K562 (cell line): ENCODE measurements around the gene PTGIR. TPM values are rescaled to one million over a fixed set of nuclear protein-coding genes. Genes with fewer than 3 reads are reported as not detected.

Experiments used
- BMI1 ChIP-seq: fragments of 150-350 bp; IDR thresholded peaks from 2 replicates; pipeline ENCODE4 v1.6.1; 2014; ENCODE audit warnings: low read length
- GABPB2 ChIP-seq: fragments of 250-450 bp; sonication (Bioruptor Pico); conservative IDR thresholded peaks from 2 replicates; pipeline ENCODE4 v1.5.1; 2021; ENCODE audit warnings: mild to moderate bottlenecking
- KDM5B ChIP-seq: fragments of 200-600 bp; sonication (generic); IDR thresholded peaks from 2 replicates; pipeline ENCODE4 v1.6.1; 2012; ENCODE audit warnings: low read depth, mild to moderate bottlenecking, moderate library complexity, low read length, control low read depth, inconsistent platforms; ENCODE audit not compliant: insufficient replicate concordance
- MIER1 ChIP-seq: fragments of 450-650 bp; IDR thresholded peaks from 2 replicates; pipeline ENCODE4 v1.6.1; 2016; ENCODE audit warnings: antibody characterized with exemption, mild to moderate bottlenecking, low read depth
- PRMT5 ChIP-seq: sonication (generic); formaldehyde crosslinking; IDR thresholded peaks from 2 replicates; pipeline ENCODE4 v1.5.0; 2020; ENCODE audit warnings: missing genetic modification reagents
- SMARCE1 ChIP-seq: fragments of 450-650 bp; IDR thresholded peaks from 2 replicates; pipeline ENCODE4 v1.7.1; 2016; ENCODE audit warnings: mild to moderate bottlenecking
- STAT5B ChIP-seq: fragments of 250-450 bp; sonication (Bioruptor Pico); IDR thresholded peaks from 2 replicates; pipeline ENCODE4 v1.8.0; 2021; ENCODE audit warnings: mild to moderate bottlenecking, inconsistent platforms
- TAF1 ChIP-seq: IDR thresholded peaks from 2 replicates; pipeline ENCODE4 v1.6.1; 2011; ENCODE audit warnings: mild to moderate bottlenecking, low read length, moderate library complexity; ENCODE audit not compliant: insufficient read depth, control insufficient read depth, severe bottlenecking; ENCODE audit errors: extremely low read depth
- ZSCAN32 ChIP-seq: fragments of 450-650 bp; formaldehyde crosslinking; IDR thresholded peaks from 2 replicates; pipeline ENCODE4 v1.4.0; 2020; ENCODE audit warnings: mild to moderate bottlenecking, moderate library complexity
- polyA plus RNA-seq, 8 experiments: library from polyadenylated mRNA; depleted of rRNA in 4 of 8; stranded (reverse) in 5 of 8; unstranded in 3 of 8; fragments of >200 nt; fragmentation: Nextera tagmentation in 2 of 8; fragmentation: Illumina TruSeq in 1 of 8; extraction: Ambion mirVana in 2 of 8; extraction: Trizol in 1 of 8; gene quantifications; 2 replicates each; pipeline versions ENCODE4 v1.2.1 to v1.2.3, GENCODE V29; 2011 to 2014; ENCODE audit warnings: inconsistent platforms in 1 of 8, missing spikeins in 1 of 8
- total RNA-seq, 7 experiments: library from RNA; depleted of rRNA in 6 of 7; stranded (reverse); fragments of >200 nt in 6 of 7; fragmentation: Illumina TruSeq in 2 of 7; extraction: Trizol in 2 of 7; gene quantifications; 2 replicates each; pipeline versions ENCODE4 v1.2.1 to v1.2.3, GENCODE V29; 2011 to 2021; ENCODE audit warnings: low replicate concordance in 1 of 7
- TF ChIP-seq, protein P1 (sequence below), 2 experiments: fragments of 450-650 bp; formaldehyde crosslinking in 1 of 2; IDR thresholded peaks; 2 replicates each; pipeline versions ENCODE4 v1.4.0 to v1.6.1; 2014 to 2020; ENCODE audit warnings: mild to moderate bottlenecking in 2 of 2, borderline replicate concordance in 1 of 2, low read depth in 1 of 2
- TF ChIP-seq, protein P2 (sequence below): fragments of 450-650 bp; IDR thresholded peaks from 2 replicates; pipeline ENCODE4 v1.6.1; 2016; ENCODE audit warnings: antibody characterized with exemption
- TF ChIP-seq, protein P3 (sequence below): fragments of 450-650 bp; formaldehyde crosslinking; IDR thresholded peaks from 2 replicates; pipeline ENCODE4 v1.4.0; 2022; ENCODE audit warnings: missing genetic modification characterization
- TF ChIP-seq, protein P4 (sequence below): fragments of 450-650 bp; IDR thresholded peaks from 2 replicates; pipeline ENCODE4 v1.6.1; 2018; ENCODE audit not compliant: partially characterized antibody

The PTGIR gene
- total and polyA plus RNA-seq, 9 of the 15 experiments (the other 6 are each of a cell fraction or from before 2014, with no cell fraction given) = 0.11 to 3.4 (median 1.1) TPM; not detected in 1

DNA sequence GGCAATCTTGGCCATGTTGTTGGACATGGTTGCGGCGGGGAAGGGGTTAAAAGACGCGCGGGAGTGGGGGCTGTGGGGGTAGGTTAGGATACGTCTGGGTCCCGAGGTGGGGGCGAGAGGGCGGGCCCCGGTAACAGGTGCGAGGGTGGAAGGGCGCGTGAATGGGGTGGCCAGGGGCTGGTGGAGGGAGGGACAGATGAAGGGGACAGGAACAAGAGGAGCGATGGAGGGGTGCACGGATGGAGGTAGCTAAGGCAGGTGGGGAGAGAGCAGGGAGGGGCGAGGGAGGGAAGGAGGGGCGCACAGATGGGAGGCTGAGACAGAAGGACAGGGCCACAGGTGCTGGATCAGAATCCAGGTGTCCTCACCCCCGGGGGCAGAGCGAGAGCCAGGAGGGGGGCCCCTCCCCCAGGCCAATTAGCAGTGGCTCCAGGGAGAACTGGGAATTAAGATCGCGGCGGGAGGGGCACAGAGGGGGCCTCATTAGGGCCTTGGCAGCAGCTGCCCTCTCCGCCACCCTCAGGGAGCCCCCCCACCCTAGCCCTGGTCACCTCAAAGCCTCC lies 9.8 kb upstream of the PTGIR start (continued):
- TF ChIP-seq, protein P1, sequence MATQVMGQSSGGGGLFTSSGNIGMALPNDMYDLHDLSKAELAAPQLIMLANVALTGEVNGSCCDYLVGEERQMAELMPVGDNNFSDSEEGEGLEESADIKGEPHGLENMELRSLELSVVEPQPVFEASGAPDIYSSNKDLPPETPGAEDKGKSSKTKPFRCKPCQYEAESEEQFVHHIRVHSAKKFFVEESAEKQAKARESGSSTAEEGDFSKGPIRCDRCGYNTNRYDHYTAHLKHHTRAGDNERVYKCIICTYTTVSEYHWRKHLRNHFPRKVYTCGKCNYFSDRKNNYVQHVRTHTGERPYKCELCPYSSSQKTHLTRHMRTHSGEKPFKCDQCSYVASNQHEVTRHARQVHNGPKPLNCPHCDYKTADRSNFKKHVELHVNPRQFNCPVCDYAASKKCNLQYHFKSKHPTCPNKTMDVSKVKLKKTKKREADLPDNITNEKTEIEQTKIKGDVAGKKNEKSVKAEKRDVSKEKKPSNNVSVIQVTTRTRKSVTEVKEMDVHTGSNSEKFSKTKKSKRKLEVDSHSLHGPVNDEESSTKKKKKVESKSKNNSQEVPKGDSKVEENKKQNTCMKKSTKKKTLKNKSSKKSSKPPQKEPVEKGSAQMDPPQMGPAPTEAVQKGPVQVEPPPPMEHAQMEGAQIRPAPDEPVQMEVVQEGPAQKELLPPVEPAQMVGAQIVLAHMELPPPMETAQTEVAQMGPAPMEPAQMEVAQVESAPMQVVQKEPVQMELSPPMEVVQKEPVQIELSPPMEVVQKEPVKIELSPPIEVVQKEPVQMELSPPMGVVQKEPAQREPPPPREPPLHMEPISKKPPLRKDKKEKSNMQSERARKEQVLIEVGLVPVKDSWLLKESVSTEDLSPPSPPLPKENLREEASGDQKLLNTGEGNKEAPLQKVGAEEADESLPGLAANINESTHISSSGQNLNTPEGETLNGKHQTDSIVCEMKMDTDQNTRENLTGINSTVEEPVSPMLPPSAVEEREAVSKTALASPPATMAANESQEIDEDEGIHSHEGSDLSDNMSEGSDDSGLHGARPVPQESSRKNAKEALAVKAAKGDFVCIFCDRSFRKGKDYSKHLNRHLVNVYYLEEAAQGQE (IDR thresholded peaks at IDR 0.05; ENCODE audit: borderline replicate concordance) = no peak
- TF ChIP-seq, protein P1 (CRISPR knock-in tag; IDR thresholded peaks at IDR 0.05; ENCODE audit: low read depth) = no peak
- TF ChIP-seq STAT5B (CRISPR knock-in tag) (no peak), KDM5B (no peak), GABPB2 (no peak), PRMT5 (CRISPR knock-in tag) (no peak), SMARCE1 (no peak), MIER1 (no peak), BMI1 (no peak), TAF1 (no peak), ZSCAN32 (CRISPR knock-in tag) (no peak)
- TF ChIP-seq, protein P2, sequence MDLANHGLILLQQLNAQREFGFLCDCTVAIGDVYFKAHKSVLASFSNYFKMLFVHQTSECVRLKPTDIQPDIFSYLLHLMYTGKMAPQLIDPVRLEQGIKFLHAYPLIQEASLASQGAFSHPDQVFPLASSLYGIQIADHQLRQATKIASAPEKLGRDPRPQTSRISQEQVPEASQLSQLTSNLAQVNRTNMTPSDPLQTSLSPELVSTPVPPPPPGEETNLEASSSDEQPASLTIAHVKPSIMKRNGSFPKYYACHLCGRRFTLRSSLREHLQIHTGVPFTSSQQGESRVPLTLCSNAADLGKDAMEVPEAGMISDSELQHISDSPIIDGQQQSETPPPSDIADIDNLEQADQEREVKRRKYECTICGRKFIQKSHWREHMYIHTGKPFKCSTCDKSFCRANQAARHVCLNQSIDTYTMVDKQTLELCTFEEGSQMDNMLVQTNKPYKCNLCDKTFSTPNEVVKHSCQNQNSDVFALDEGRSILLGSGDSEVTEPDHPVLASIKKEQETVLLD = peak; percentile 70
- TF ChIP-seq, protein P3, sequence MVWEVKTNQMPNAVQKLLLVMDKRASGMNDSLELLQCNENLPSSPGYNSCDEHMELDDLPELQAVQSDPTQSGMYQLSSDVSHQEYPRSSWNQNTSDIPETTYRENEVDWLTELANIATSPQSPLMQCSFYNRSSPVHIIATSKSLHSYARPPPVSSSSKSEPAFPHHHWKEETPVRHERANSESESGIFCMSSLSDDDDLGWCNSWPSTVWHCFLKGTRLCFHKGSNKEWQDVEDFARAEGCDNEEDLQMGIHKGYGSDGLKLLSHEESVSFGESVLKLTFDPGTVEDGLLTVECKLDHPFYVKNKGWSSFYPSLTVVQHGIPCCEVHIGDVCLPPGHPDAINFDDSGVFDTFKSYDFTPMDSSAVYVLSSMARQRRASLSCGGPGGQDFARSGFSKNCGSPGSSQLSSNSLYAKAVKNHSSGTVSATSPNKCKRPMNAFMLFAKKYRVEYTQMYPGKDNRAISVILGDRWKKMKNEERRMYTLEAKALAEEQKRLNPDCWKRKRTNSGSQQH (CRISPR knock-in tag) = peak; percentile 67; the same call in 1 of the 2 replicates
- TF ChIP-seq, protein P4, sequence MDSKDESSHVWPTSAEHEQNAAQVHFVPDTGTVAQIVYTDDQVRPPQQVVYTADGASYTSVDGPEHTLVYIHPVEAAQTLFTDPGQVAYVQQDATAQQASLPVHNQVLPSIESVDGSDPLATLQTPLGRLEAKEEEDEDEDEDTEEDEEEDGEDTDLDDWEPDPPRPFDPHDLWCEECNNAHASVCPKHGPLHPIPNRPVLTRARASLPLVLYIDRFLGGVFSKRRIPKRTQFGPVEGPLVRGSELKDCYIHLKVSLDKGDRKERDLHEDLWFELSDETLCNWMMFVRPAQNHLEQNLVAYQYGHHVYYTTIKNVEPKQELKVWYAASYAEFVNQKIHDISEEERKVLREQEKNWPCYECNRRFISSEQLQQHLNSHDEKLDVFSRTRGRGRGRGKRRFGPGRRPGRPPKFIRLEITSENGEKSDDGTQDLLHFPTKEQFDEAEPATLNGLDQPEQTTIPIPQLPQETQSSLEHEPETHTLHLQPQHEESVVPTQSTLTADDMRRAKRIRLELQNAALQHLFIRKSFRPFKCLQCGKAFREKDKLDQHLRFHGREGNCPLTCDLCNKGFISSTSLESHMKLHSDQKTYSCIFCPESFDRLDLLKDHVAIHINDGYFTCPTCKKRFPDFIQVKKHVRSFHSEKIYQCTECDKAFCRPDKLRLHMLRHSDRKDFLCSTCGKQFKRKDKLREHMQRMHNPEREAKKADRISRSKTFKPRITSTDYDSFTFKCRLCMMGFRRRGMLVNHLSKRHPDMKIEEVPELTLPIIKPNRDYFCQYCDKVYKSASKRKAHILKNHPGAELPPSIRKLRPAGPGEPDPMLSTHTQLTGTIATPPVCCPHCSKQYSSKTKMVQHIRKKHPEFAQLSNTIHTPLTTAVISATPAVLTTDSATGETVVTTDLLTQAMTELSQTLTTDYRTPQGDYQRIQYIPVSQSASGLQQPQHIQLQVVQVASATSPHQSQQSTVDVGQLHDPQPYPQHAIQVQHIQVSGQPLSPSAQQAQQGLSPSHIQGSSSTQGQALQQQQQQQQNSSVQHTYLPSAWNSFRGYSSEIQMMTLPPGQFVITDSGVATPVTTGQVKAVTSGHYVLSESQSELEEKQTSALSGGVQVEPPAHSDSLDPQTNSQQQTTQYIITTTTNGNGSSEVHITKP = peak; percentile 86
